ENCODE data around the gene LDLRAP1. TPM values are rescaled to one million over a fixed set of nuclear protein-coding genes. Genes with fewer than 3 reads are reported as not detected.
A peak's percentile ranks its signal among the peaks of the same experiment; 100 is the strongest.

Gene LDLRAP1
- total and polyA plus RNA-seq, 2 of the 4 experiments (the other 2 are of a cell fraction): 4.5 to 14.4 TPM

- WGBS, 2 experiments (ENCODE audit: extremely low coverage in 2 of 2, insufficient read length in 1 of 2): no CpG with 5 or more reads among the region's 2 CpGs
- Histone ChIP-seq H2BK15ac (ENCODE audit: low read depth, low read length) (no peak overlapping the region), H3K9ac (ENCODE audit: low read depth, low read length) (no peak overlapping the region), H3K14ac (replicated peaks; ENCODE audit: low read depth, low read length) (no peak overlapping the region), H3K27me3 (ENCODE audit: control insufficient read depth, insufficient read depth, low read length) (peaks cover 11% of the 10 kb centered on the region), H2AK5ac (ENCODE audit: low read depth, low read length) (no peak overlapping the region), H2BK120ac (ENCODE audit: low read depth, low read length) (no peak overlapping the region), H3K4me2 (ENCODE audit: low read depth, low read length) (no peak overlapping the region), H2BK20ac (ENCODE audit: low read depth, low read length) (no peak overlapping the region), H2AFZ (replicated peaks; ENCODE audit: low read length, poor library complexity) (no peak overlapping the region), H4K20me1 (ENCODE audit: insufficient read depth, low read length) (no peaks in the 10 kb centered on the region; the same call in 1 of the 2 replicates), H3K9me1 (ENCODE audit: insufficient read depth, low read length) (peaks cover 4% of the 10 kb centered on the region), H3K27ac (ENCODE audit: insufficient read depth, low read length) (no peak overlapping the region), H3K79me1 (ENCODE audit: low read depth in 1 of 2, low read length in 2 of 2) (no peaks in the 10 kb centered on the region), H4K91ac (ENCODE audit: insufficient read depth, low read depth, low read length) (no peak overlapping the region), H4K8ac (ENCODE audit: low read depth in 2 of 2, low read length in 2 of 2) (no peak overlapping the region), H3K4ac (ENCODE audit: low read depth, low read length) (no peak overlapping the region), H3K56ac (ENCODE audit: extremely low read depth, insufficient read depth, low read length) (no peak overlapping the region), H4K5ac (ENCODE audit: low read depth, low read length) (no peak overlapping the region), H2AK9ac (replicated peaks; ENCODE audit: low read depth, low read length, poor library complexity) (no peak overlapping the region), H3K4me1 (ENCODE audit: control insufficient read depth, insufficient read depth, low read length) (peaks cover 7% of the 10 kb centered on the region), H3K23ac (ENCODE audit: low read depth, low read length) (no peak overlapping the region), H3K4me3 (ENCODE audit: insufficient read depth, low read depth, low read length) (no peak overlapping the region), H3K36me3 (ENCODE audit: control insufficient read depth, insufficient read depth, low read length) (no peaks in the 10 kb centered on the region), H2BK5ac (ENCODE audit: low read depth, low read length, poor library complexity, severe bottlenecking) (peak overlapping the region; percentile 46), H3K18ac (ENCODE audit: low read depth, low read length) (no peak overlapping the region), H3K9me3 (ENCODE audit: control insufficient read depth, insufficient read depth, low read length) (peaks cover 10% of the 10 kb centered on the region)
- no peak for DNase-seq
- dilution Hi-C loops (cut with HindIII; ENCODE audit: low sequenced_read_pairs, unreplicated experiment) (no loop called here), in situ Hi-C loops (cut with MboI; ENCODE audit: low sequenced_read_pairs) (no loop called here), intact Hi-C loops (cut with micrococcal nuclease) (no loop called here)
- BruUV-seq (replicated peaks): no TSS peak
- POLR2A ChIA-PET (ENCODE audit: unreplicated experiment): no interaction called here
- no peak for TF ChIP-seq FOS (IDR thresholded peaks at IDR 0.05; ENCODE audit: low read depth, low read length)
- no peak for TF ChIP-seq ELK1 (IDR thresholded peaks at IDR 0.05; ENCODE audit: borderline replicate concordance, low read depth, low read length)
- no peak for TF ChIP-seq CEBPB (IDR thresholded peaks at IDR 0.05; ENCODE audit: low read depth, low read length)
- no peak for TF ChIP-seq RAD21 (IDR thresholded peaks at IDR 0.05; ENCODE audit: low read length)
- no peak for TF ChIP-seq RCOR1 (IDR thresholded peaks at IDR 0.05; ENCODE audit: insufficient replicate concordance, low read length)
- no peak for TF ChIP-seq NFE2L2 (IDR thresholded peaks at IDR 0.05; ENCODE audit: low read depth, low read length)
- ATAC-seq (ENCODE audit: low read depth): no peak
- CTCF ChIA-PET: no interaction called here
Observed at GRCh38 chr1:25594971-25595370, 51.6 kb downstream of the LDLRAP1 start.
